HG03097 (cell line): Measurements from ENCODE around the gene P3H1.
"Not testable (repeated sequence)": the region's sequence is repeated elsewhere in the genome, so short reads cannot be mapped to it uniquely, and the experiment has no call there.

Experiments used
- ATAC-seq: cut with Tn5 transposase; IDR thresholded peaks from one replicate; pipeline ENCODE4 v1.9.1; 2021; ENCODE audit not compliant: unreplicated experiment, low FRiP score

P3H1 gene

GRCh38 chr1:42773420-42773819, 6.6 kb upstream of the P3H1 start:
- ATAC-seq = no peak

GRCh38 chr1:42769811-42770210, 3.0 kb upstream of the P3H1 start:
- no peak for ATAC-seq

- no peak for ATAC-seq
These were observed 1.3 kb upstream of the P3H1 start for GRCh38 chr1:42768172-42768571.

- peak; percentile 14 for ATAC-seq
These were observed 727 bp upstream of the P3H1 start for GRCh38 chr1:42767510-42768000.

GRCh38 chr1:42765832-42766740, 742 bp downstream of the P3H1 start:
- peak; percentile 12 for ATAC-seq

GRCh38 chr1:42765269-42765668, 1.6 kb downstream of the P3H1 start:
- ATAC-seq = no peak

GRCh38 chr1:42762269-42762668, 4.6 kb downstream of the P3H1 start:
- ATAC-seq = no peak

GRCh38 chr1:42761567-42761966, 5.3 kb downstream of the P3H1 start:
- ATAC-seq = no peak

GRCh38 chr1:42759114-42759513, 7.7 kb downstream of the P3H1 start:
- no peak for ATAC-seq

GRCh38 chr1:42758641-42759040, 8.2 kb downstream of the P3H1 start:
- ATAC-seq = no peak

- no peak for ATAC-seq
These were observed 8.9 kb downstream of the P3H1 start for GRCh38 chr1:42757892-42758275.

- no peak for ATAC-seq
These were observed 9.6 kb downstream of the P3H1 start for GRCh38 chr1:42756956-42757891.

GRCh38 chr1:42753070-42753469, 13.8 kb downstream of the P3H1 start:
- no peak for ATAC-seq

- ATAC-seq = no peak
These were observed 14.5 kb downstream of the P3H1 start for GRCh38 chr1:42752284-42752683.

GRCh38 chr1:42751511-42752070, 15.2 kb downstream of the P3H1 start:
- ATAC-seq = not testable (repeated sequence)

- ATAC-seq = no peak
These were observed 16.8 kb downstream of the P3H1 start for GRCh38 chr1:42750041-42750440.

- ATAC-seq = no peak
These were observed 18.1 kb downstream of the P3H1 start for GRCh38 chr1:42748461-42749410.

GRCh38 chr1:42748021-42748420, 18.8 kb downstream of the P3H1 start:
- ATAC-seq = no peak

GRCh38 chr1:42747125-42747524, 19.7 kb downstream of the P3H1 start:
- no peak for ATAC-seq
